ENCODE measurements around the gene PRKRIP1.
"Not testable (repeated sequence)": the region's sequence is repeated elsewhere in the genome, so short reads cannot be mapped to it uniquely, and the experiment has no call there.

The PRKRIP1 gene

GRCh38 chr7:102457352-102457924, 61.3 kb downstream of the PRKRIP1 start:
- no peak for DNase-seq (ENCODE audit: low read depth in 2 of 2)

- no peak for DNase-seq (ENCODE audit: low read depth in 2 of 2)
These were observed 63.2 kb downstream of the PRKRIP1 start for GRCh38 chr7:102459221-102459844.

GRCh38 chr7:102460467-102460866, 64.3 kb downstream of the PRKRIP1 start:
- DNase-seq (ENCODE audit: low read depth in 2 of 2) = no peak

GRCh38 chr7:102463841-102464576, 67.8 kb downstream of the PRKRIP1 start:
- no peak for DNase-seq (ENCODE audit: low read depth in 2 of 2)

- DNase-seq (ENCODE audit: low read depth in 2 of 2) = peak; percentile 89 to 90
These were observed 68.6 kb downstream of the PRKRIP1 start, which contains the start of the genes ALKBH4 and LRWD1 for GRCh38 chr7:102464577-102465280. Gene ALKBH4, minus strand, starts transcription at chr7:102464863. Its CDS starts 27 bp downstream, at chr7:102464836. Gene LRWD1, plus strand, starts transcription at chr7:102464984. Its CDS starts 97 bp downstream, at chr7:102465081.

GRCh38 chr7:102466097-102466496, 69.9 kb downstream of the PRKRIP1 start:
- no peak for DNase-seq (ENCODE audit: low read depth in 2 of 2)

GRCh38 chr7:102467581-102468477, 71.7 kb downstream of the PRKRIP1 start:
- DNase-seq (ENCODE audit: low read depth in 2 of 2) = no peak

- no peak for DNase-seq (ENCODE audit: low read depth in 2 of 2)
These were observed 72.6 kb downstream of the PRKRIP1 start for GRCh38 chr7:102468478-102469350.

GRCh38 chr7:102469351-102469971, 73.3 kb downstream of the PRKRIP1 start:
- no peak for DNase-seq (ENCODE audit: low read depth in 2 of 2)

- DNase-seq (ENCODE audit: low read depth in 2 of 2) = no peak
These were observed 74.0 kb downstream of the PRKRIP1 start for GRCh38 chr7:102469972-102470825.

- no peak for DNase-seq (ENCODE audit: low read depth in 2 of 2)
These were observed 75.6 kb downstream of the PRKRIP1 start for GRCh38 chr7:102471791-102472125.

- DNase-seq (ENCODE audit: low read depth in 2 of 2) = no peak
These were observed 76.2 kb downstream of the PRKRIP1 start for GRCh38 chr7:102472126-102473041.

GRCh38 chr7:102473271-102473991, 77.3 kb downstream of the PRKRIP1 start:
- no peak for DNase-seq (ENCODE audit: low read depth in 2 of 2)

- not testable (repeated sequence) for DNase-seq (ENCODE audit: low read depth in 2 of 2)
These were observed 78.0 kb downstream of the PRKRIP1 start for GRCh38 chr7:102474116-102474515.

- DNase-seq (ENCODE audit: low read depth in 2 of 2) = not testable (repeated sequence)
These were observed 78.7 kb downstream of the PRKRIP1 start for GRCh38 chr7:102474736-102475435.

Data from stimulated activated CD8-positive, alpha-beta memory T cell treated with anti-CD3 and anti-CD28 coated beads, Interleukin-2, amount 100 ng/mL, for 1 hour (primary cell).